Measurements from ENCODE around the gene SLC35F1. TPM values are rescaled to one million over a fixed set of nuclear protein-coding genes. Genes with fewer than 3 reads are reported as not detected.

The SLC35F1 gene
- total RNA-seq, 2 donors from 2014 or later: 0.81 to 1.6 TPM

Other genes with a start within 250 kb of the SLC35F1 start
- gene NUS1, start 231.8 kb upstream of the SLC35F1 start, total RNA-seq: 10 to 100 TPM; 15.8 to 24.5 TPM